IPS-18a (cell line): ENCODE data around the gene CNN3.

ENCODE experiments used
- H3K27ac ChIP-seq: one replicate; pipeline ENCODE4 v1.5.1; 2013; ENCODE audit warnings: low read length
- H3K27me3 ChIP-seq: one replicate; pipeline ENCODE4 v1.6.1; 2013; ENCODE audit warnings: mild to moderate bottlenecking, low read length; ENCODE audit not compliant: control insufficient read depth, insufficient read depth
- H3K36me3 ChIP-seq: one replicate; pipeline ENCODE4 v1.6.1; 2013; ENCODE audit warnings: low read depth, low read length; ENCODE audit not compliant: control insufficient read depth
- H3K4me1 ChIP-seq: one replicate; pipeline ENCODE4 v1.6.1; 2013; ENCODE audit warnings: low read depth, low read length; ENCODE audit not compliant: control insufficient read depth
- H3K4me3 ChIP-seq: one replicate; pipeline ENCODE4 v1.5.1; 2013; ENCODE audit warnings: low read length
- H3K9ac ChIP-seq: one replicate; pipeline ENCODE4 v1.6.1; 2013; ENCODE audit warnings: mild to moderate bottlenecking, low read length, moderate library complexity
- H3K9me3 ChIP-seq: one replicate; pipeline ENCODE4 v1.6.1; 2013; ENCODE audit warnings: low read depth, low read length; ENCODE audit not compliant: control insufficient read depth

CNN3 gene

DNA sequence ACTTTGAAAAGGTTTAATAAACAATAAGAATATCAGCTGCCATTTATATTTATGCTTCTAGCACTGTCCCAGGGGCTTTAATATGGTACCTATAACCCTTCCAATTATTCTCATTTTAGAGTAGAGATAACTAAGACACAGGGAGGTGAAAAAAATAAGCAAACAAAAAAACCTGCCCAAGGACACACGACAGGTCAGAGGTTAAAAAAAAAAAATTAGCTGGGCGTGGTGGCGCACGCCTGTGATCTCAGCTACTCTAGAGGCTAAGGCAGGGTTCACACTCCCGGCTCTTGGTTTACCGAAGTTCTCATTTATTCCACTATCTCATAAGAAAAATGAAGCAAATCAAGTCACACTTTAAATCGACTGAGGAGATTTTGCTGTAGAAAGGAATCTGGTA lies 34.7 kb upstream of the CNN3 start:
- no peaks in the 10 kb centered on the region for H3K36me3 ChIP-seq
- H3K4me3 ChIP-seq: no peak overlapping the region
- H3K9me3 ChIP-seq: no peaks in the 10 kb centered on the region
- no peak overlapping the region for H3K9ac ChIP-seq
- H3K4me1 ChIP-seq: peaks cover 3% of the 10 kb centered on the region
- H3K27me3 ChIP-seq: no peaks in the 10 kb centered on the region
- H3K27ac ChIP-seq: no peak overlapping the region

DNA sequence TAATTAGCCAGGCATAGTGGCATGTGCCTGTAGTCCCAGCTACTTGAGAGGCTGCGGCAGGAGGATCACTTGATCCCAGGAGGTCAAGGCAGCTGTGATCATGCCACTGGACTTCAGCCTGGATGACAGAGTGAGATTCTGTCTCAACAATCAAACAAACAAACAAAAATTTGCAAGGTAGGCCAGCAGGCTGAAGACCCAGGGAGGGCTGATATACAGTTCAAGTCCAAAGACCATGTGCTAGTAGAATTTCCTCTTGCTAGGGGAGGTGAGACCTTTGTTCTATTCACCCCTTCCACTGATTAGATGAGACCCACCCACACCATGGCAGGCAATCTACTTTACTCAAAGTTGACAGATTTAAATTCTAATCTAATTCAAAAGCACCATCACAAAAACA lies 31.2 kb upstream of the CNN3 start:
- Histone ChIP-seq H3K27me3 (no peaks in the 10 kb centered on the region), H3K9me3 (no peaks in the 10 kb centered on the region), H3K36me3 (no peaks in the 10 kb centered on the region), H3K27ac (no peak overlapping the region), H3K4me1 (peaks cover 16% of the 10 kb centered on the region), H3K9ac (no peak overlapping the region), H3K4me3 (no peak overlapping the region)

DNA sequence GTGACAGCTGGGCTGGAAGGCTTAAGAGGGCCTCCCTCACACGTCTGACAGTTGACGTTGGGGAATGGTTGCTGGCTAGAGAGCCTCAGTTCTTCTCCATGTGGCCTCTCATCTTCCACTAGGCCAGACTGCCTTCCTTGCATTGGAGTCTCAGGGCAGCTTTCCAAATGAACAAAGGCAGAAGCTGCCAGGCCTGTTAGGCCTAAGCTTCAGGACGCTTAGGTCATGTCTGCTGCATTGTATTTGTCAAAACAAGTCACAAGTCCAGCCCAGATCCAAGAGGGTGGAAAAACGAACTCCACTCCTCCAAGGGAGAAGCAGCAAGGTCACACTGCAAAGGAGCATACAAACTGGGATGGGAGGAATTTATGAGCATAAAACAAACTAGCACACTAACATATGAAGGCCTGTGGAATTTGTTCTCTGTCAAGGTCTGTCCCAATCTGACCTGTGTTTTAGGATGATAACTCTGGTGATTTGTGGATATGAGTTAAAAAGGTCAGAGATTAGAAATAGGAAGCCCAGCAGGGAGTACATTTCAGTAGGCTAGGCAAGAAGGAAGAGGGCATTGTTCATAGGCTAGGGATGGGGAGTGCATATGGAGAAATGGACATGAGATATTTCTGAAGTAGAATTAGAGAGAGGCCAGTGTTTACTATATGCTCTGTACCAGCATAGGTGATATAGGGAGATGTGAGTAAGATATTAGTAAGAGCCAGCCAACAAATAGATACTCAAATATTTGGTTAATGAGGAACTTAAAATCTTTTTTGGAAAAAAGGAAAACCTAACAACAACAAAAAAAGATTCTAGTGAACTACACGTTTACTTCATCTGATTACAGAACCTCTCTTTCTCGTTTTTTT lies 29.1 kb upstream of the CNN3 start:
- H3K4me3 ChIP-seq: no peak overlapping the region
- no peak overlapping the region for H3K27ac ChIP-seq
- no peaks in the 10 kb centered on the region for H3K9me3 ChIP-seq
- H3K4me1 ChIP-seq: peaks cover 14% of the 10 kb centered on the region
- no peaks in the 10 kb centered on the region for H3K27me3 ChIP-seq
- no peak overlapping the region for H3K9ac ChIP-seq
- H3K36me3 ChIP-seq: no peaks in the 10 kb centered on the region

DNA sequence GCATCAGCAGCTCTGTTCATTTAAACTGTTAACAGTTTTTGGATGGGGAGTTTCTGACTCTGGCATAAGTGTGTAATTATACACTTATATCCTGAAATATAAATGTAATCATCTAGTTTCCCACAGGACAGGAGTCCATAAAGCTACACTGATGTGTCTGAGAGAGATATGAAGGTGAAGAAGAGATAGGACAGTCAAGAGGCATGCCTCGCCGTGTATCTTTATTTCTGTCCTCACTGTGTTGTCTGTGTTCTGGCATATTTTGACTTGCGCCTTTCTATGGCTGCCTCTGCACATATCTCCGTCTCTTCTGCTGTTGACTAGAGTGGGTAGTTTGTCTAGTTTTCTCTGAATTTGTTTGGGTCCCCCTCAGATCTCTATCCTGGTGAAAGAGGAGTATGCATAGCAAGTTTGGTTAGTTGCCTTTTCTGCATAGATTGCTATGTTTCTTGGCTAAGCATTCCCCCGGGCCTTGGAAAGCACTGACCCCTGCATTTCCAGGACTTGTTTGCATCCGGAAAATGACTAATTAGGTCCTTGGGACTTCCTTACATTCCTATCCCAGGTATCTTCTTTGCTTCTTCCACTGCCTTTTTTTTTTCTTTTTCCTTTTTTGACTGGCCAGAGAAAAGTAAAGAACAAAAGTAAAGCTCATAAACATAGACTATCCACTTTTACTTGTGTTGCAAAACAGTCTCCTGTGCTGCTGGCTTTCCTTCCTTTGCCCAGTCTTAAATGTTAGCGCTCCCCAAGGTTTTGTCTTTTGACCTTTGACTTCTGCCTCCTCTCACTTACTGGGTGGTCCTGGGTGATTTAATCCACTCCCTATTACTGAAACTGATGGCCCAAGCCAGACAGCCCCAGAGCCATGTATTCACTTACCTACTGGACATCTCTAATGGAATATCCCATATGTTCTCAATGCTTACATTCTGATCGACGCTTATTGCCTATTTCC lies 27.6 kb upstream of the CNN3 start:
- H3K27ac ChIP-seq: no peak overlapping the region
- no peaks in the 10 kb centered on the region for H3K36me3 ChIP-seq

DNA sequence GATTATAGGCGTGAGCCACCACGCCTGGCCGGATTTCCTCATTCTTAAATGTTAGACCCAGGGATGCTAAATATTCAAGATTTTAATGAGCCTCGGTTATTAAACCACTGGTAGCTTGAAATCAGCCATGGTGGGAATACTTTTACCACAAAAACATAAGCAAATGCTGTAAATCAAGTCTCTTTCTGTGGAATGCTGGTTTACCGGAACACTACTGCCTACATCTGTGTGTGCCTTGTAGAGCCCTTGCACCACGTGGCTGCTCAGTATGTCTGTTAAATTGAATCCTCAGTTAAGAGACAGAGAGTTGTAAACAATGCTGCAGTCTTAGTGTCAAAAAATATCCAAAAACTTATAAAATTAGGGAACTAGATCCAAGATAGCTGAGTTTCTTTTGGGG lies 26.8 kb upstream of the CNN3 start:
- no peaks in the 10 kb centered on the region for H3K9me3 ChIP-seq
- H3K4me3 ChIP-seq: no peak overlapping the region
- H3K9ac ChIP-seq: no peak overlapping the region
- H3K4me1 ChIP-seq: peaks cover 14% of the 10 kb centered on the region
- no peaks in the 10 kb centered on the region for H3K27me3 ChIP-seq
- no peaks in the 10 kb centered on the region for H3K36me3 ChIP-seq
- H3K27ac ChIP-seq: no peak overlapping the region

More for the DNA sequence above, 27.6 kb upstream of the CNN3 start:
- Histone ChIP-seq H3K9ac (no peak overlapping the region), H3K27me3 (no peaks in the 10 kb centered on the region), H3K4me1 (peaks cover 14% of the 10 kb centered on the region), H3K4me3 (no peak overlapping the region), H3K9me3 (no peaks in the 10 kb centered on the region)

DNA sequence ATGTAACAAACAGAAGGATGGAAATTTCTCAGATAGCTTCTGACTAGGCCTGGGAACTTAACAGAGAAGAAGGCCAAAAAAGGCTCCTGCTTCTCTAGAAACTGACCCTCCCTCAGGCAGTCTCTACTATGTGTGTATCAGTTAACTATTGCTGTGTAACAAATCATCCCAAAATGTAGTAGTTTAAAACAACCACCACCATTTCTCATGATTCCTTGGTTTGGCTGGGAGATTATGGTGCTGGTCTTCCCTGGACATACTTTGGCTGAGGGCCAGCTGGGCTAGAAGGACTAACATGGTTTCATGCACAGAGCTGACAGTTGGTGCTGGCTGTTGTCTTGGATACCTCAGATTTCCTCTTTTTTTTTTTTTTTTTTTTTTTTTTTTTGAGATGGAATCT lies 26.2 kb upstream of the CNN3 start:
- Histone ChIP-seq H3K27me3 (no peaks in the 10 kb centered on the region), H3K4me3 (no peak overlapping the region), H3K9ac (no peak overlapping the region), H3K4me1 (peaks cover 14% of the 10 kb centered on the region), H3K9me3 (no peaks in the 10 kb centered on the region), H3K36me3 (no peaks in the 10 kb centered on the region), H3K27ac (no peak overlapping the region)

DNA sequence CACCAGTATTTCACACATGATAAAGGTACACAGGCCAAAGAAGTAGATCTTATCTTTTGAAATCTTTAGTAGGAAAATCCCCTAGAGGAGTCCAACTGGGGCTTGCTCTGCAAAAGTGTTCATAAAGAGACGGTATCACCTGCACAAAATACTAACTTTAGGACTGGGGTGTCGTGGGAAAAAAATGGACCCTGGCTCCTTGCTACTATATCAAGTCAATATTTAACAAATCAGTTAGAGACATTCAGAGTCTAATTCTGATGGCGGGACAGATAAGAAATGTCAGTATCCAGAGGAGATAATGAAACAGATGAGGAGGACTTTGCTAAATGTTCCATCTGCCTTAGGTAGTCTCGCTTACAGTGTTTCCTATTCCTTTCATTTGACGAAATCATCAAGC lies 25.6 kb upstream of the CNN3 start:
- H3K4me3 ChIP-seq: no peak overlapping the region
- no peaks in the 10 kb centered on the region for H3K9me3 ChIP-seq
- peaks cover 14% of the 10 kb centered on the region for H3K4me1 ChIP-seq
- H3K27ac ChIP-seq: no peak overlapping the region
- H3K9ac ChIP-seq: no peak overlapping the region
- no peaks in the 10 kb centered on the region for H3K36me3 ChIP-seq
- no peaks in the 10 kb centered on the region for H3K27me3 ChIP-seq

DNA sequence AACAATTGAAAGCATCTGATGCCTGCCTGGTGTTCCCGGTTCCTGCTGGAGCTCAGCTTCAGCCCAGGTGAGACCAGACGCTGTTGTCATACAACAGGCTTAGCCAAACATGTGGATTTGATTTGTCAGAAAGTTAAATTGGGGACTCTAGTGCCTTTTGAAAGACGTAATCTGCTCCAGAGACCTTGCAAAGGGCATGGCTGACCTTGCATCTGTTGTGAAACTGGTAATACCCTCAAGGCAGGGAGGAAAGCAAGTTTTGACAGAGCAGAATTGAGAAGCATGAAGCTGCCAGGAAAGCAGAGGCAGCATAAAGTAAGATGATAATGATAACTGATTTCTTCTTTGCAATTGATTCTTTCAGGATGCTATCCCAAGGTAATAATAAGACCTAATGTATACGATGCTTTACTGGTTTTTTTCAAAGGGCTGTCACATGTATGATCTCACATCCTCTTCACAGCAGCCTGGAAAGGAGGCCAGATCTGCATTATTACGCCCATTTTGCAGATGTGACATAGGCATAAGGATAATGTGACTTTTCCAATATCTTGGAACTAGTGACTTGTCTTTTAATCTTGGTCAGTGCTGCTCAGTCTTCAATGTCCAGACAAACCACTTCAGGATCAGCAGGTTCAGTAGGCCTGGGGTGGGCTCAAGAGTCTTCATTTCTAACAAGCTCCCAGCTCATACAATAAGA lies 24.7 kb upstream of the CNN3 start:
- H3K36me3 ChIP-seq: no peaks in the 10 kb centered on the region
- H3K9me3 ChIP-seq: no peaks in the 10 kb centered on the region
- no peak overlapping the region for H3K27ac ChIP-seq
- no peak overlapping the region for H3K4me3 ChIP-seq
- H3K27me3 ChIP-seq: no peaks in the 10 kb centered on the region
- no peak overlapping the region for H3K9ac ChIP-seq
- peaks cover 14% of the 10 kb centered on the region for H3K4me1 ChIP-seq

DNA sequence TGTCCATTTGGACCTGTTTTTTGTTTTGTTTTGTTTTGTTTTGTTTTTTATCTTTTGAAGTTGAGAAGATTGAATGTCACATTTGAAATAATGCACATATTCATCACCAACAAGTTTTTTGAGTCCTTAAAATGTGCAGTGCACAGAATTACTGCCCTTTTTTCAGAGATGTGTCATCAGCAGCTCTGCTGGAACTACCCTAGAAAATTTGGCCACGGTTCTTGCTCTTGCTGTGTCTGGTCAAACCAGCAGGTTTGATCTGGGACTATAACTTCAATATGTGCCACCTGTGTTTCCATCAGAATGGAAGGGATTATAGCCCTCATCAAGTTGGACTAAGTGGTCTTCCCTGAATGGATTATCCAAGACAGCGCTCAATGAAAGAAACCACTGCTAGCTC lies 24.1 kb upstream of the CNN3 start:
- no peak overlapping the region for H3K27ac ChIP-seq
- no peak overlapping the region for H3K4me3 ChIP-seq
- H3K9ac ChIP-seq: no peak overlapping the region
- H3K4me1 ChIP-seq: peaks cover 14% of the 10 kb centered on the region
- H3K27me3 ChIP-seq: no peaks in the 10 kb centered on the region
- no peaks in the 10 kb centered on the region for H3K9me3 ChIP-seq
- no peaks in the 10 kb centered on the region for H3K36me3 ChIP-seq

DNA sequence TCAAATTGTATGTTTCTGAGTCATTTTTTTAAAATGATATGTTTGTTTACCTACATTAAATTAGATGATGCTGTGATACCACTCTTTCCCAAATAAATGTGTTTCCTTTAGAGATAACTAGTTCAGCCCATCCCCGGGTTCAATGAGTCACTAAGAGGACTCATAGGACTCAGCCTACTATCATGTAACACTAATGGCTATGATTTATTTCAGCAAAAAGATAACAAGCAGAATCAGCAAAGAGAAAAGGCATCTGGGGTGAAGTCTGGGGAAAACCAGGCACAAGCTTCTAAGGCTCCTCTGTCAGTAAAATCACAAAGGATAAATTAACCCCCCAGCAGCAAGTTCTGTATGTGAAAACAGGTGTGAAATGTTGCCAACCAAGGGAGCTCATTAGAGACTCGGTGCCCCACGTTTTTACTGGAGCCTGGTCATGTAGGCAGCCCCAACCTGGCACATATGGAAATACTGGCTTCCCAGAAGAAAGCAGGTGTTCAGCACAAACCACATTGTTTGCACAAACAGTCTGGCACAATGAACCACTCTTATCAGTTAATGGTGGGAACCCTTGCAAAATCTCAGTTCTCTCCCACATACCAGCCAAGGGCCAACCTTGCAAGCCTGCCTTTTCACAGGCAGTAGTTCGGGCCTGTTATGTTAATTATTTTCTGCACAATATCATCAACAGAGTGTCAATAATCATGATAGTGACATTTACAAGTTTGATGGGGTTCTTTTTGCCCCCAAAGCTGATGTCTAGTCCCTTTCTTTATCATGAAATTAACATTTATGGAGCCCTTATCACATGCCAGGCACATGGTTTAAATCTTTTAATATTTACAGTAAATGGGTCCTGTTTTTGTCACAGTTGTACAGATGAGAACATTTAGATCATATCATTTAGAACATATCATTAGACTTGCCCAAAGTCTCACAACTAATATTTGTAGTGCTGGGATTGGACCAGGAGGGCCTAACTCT lies 23.1 kb upstream of the CNN3 start:
- no peak overlapping the region for H3K9ac ChIP-seq
- no peaks in the 10 kb centered on the region for H3K27me3 ChIP-seq
- no peaks in the 10 kb centered on the region for H3K36me3 ChIP-seq
- no peak overlapping the region for H3K27ac ChIP-seq
- no peaks in the 10 kb centered on the region for H3K9me3 ChIP-seq
- H3K4me1 ChIP-seq: peaks cover 11% of the 10 kb centered on the region
- no peak overlapping the region for H3K4me3 ChIP-seq
